Adrenal gland (tissue), 5 donors: Measurements from ENCODE around the gene NUMBL.

ENCODE experiments used
- CTCF ChIP-seq, 6 experiments: fragments of 450-650 bp in 4 of 6; fragments of 200-600 bp in 2 of 6; sonication (generic) in 1 of 6; IDR thresholded peaks; 1 replicate in 5 of 6; 2 replicates in 1 of 6; pipeline versions ENCODE4 v1.5.1 to v1.8.0; 2016 to 2021; ENCODE audit warnings: antibody characterized with exemption in 6 of 6, mild to moderate bottlenecking in 2 of 6, moderate library complexity in 1 of 6
- POLR2A ChIP-seq, 2 donors: fragments of 450-650 bp; IDR thresholded peaks; one replicate each; pipeline ENCODE4 v1.6.1; 2017; ENCODE audit warnings: antibody characterized with exemption in 2 of 2, mild to moderate bottlenecking in 2 of 2, moderate library complexity in 1 of 2
- donor health status: DM: no; HTN: no; CAD: no.

- TF ChIP-seq CTCF (IDR thresholded peaks at IDR 0.05), result no peak
- TF ChIP-seq POLR2A (IDR thresholded peaks at IDR 0.05), result no peak
These were observed 15.6 kb upstream of the NUMBL start for GRCh38 chr19:40705950-40706619.
